ENCODE results near the gene NCOA1.

The NCOA1 gene

GRCh38 chr2:24697792-24698191, 206.7 kb downstream of the NCOA1 start:
- no peak for DNase-seq (ENCODE audit: low read depth in 3 of 3)

- no peak for DNase-seq (ENCODE audit: low read depth in 3 of 3)
These were observed 211.7 kb downstream of the NCOA1 start for GRCh38 chr2:24702800-24703199.

GRCh38 chr2:24704692-24705091, 213.6 kb downstream of the NCOA1 start:
- DNase-seq (ENCODE audit: low read depth in 3 of 3): no peak

- no peak for DNase-seq (ENCODE audit: low read depth in 3 of 3)
These were observed 216.1 kb downstream of the NCOA1 start for GRCh38 chr2:24707143-24707542.

- DNase-seq (ENCODE audit: low read depth in 3 of 3): no peak
These were observed 217.6 kb downstream of the NCOA1 start for GRCh38 chr2:24708537-24709152.

GRCh38 chr2:24710806-24711205, 219.8 kb downstream of the NCOA1 start:
- DNase-seq (ENCODE audit: low read depth in 3 of 3): no peak

GRCh38 chr2:24711865-24712264, 220.8 kb downstream of the NCOA1 start:
- no peak for DNase-seq (ENCODE audit: low read depth in 3 of 3)

- no peak for DNase-seq (ENCODE audit: low read depth in 3 of 3)
These were observed 221.2 kb downstream of the NCOA1 start for GRCh38 chr2:24712296-24712695.

GRCh38 chr2:24717263-24717951, 226.4 kb downstream of the NCOA1 start:
- DNase-seq (ENCODE audit: low read depth in 3 of 3): no peak

- no peak for DNase-seq (ENCODE audit: low read depth in 3 of 3)
These were observed 229.3 kb downstream of the NCOA1 start for GRCh38 chr2:24720310-24720709.

GRCh38 chr2:24721470-24721869, 230.4 kb downstream of the NCOA1 start:
- DNase-seq (ENCODE audit: low read depth in 3 of 3): no peak

GRCh38 chr2:24722141-24722790, 231.2 kb downstream of the NCOA1 start:
- no peak for DNase-seq (ENCODE audit: low read depth in 3 of 3)

- no peak for DNase-seq (ENCODE audit: low read depth in 3 of 3)
These were observed 232.1 kb downstream of the NCOA1 start for GRCh38 chr2:24723191-24723590.

GRCh38 chr2:24723665-24724064, 232.6 kb downstream of the NCOA1 start:
- no peak for DNase-seq (ENCODE audit: low read depth in 3 of 3)

- DNase-seq (ENCODE audit: low read depth in 3 of 3): no peak
These were observed 233.2 kb downstream of the NCOA1 start for GRCh38 chr2:24724111-24724775.

GRCh38 chr2:24725956-24726355, 234.9 kb downstream of the NCOA1 start:
- no peak for DNase-seq (ENCODE audit: low read depth in 3 of 3)

- DNase-seq (ENCODE audit: low read depth in 3 of 3): no peak
These were observed 239.4 kb downstream of the NCOA1 start for GRCh38 chr2:24730481-24730880.

GRCh38 chr2:24731040-24731439, 240.0 kb downstream of the NCOA1 start:
- no peak for DNase-seq (ENCODE audit: low read depth in 3 of 3)

GRCh38 chr2:24731923-24732322, 240.9 kb downstream of the NCOA1 start:
- no peak for DNase-seq (ENCODE audit: low read depth in 3 of 3)

- DNase-seq (ENCODE audit: low read depth in 3 of 3): no peak
These were observed 243.7 kb downstream of the NCOA1 start for GRCh38 chr2:24734741-24735140.

GRCh38 chr2:24739354-24740025, 248.4 kb downstream of the NCOA1 start:
- no peak for DNase-seq (ENCODE audit: low read depth in 3 of 3)

GRCh38 chr2:24740142-24740541, 249.1 kb downstream of the NCOA1 start:
- DNase-seq (ENCODE audit: low read depth in 3 of 3): no peak

Data from stimulated activated CD4-positive, alpha-beta T cell treated with anti-CD3 and anti-CD28 coated beads, TNF-alpha, amount 100 ng/mL, for 48 hours (primary cell).